ENCODE results near the gene NSMCE1.

- TF ChIP-seq POLR2A (IDR thresholded peaks at IDR 0.05; ENCODE audit: low read length) (no peak), GATA1 (IDR thresholded peaks at IDR 0.05; ENCODE audit: low read depth, low read length) (no peak)
These were observed 14.2 kb downstream of the NSMCE1 start for GRCh38 chr16:27254262-27254811.
